HPDE6-E6E7 (cell line): ENCODE data around the gene CNST.
"Not testable (repeated sequence)": the region's sequence is repeated elsewhere in the genome, so short reads cannot be mapped to it uniquely, and the experiment has no call there.

ENCODE experiments used
- DNase-seq: peaks from one replicate; pipeline ENCODE4 v3.0.0; 2011; ENCODE audit warnings: missing footprints; ENCODE audit errors: extremely low spot score

Gene CNST

GRCh38 chr1:246559310-246559709 is 6.9 kb upstream of the CNST start:
- DNase-seq = no peak

- DNase-seq = not testable (repeated sequence)
Measured at GRCh38 chr1:246560833-246561232, 5.4 kb upstream of the CNST start.

DNA sequence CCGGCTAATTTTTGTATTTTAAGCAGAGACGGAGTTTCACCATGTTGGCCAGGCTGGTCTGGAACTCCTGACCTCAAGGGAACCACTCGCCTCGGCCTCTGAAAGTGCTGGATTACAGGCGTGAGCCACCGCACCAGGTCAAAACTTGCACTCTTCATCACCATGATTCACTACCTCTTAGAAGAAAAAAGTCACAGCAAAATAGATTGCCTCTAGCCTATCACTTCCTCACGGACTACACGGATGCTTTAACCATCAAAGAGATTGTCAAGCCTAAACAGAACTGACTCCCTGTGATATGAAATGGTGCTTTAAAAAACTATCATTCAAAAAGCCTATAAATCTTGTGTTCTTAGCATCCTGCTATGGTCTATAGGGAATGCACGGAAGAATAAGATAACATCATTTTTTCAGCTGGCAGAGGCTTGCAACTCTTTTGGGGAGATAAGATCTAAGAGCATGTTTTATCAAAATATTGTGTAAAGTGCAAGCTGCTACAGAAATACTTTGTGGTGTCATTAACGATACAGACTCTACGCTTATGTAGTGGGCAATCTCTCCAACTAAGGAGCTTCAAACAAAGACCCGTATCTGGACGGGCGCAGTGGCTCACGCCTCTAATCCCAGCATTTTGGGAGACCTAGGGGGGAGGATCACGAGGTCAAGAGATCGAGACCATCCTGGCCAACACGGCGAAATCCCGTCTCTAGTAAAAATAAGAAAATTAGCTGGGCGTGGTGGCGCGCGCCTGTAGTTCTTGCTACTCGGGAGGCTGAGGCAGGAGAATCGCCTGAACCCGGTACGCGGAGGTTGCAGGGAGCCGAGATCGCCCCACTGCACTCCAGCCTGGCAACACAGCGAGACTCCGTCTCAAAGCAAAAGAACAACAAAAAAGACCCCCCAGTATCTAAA is 1.2 kb upstream of the CNST start:
- DNase-seq = no peak

DNA sequence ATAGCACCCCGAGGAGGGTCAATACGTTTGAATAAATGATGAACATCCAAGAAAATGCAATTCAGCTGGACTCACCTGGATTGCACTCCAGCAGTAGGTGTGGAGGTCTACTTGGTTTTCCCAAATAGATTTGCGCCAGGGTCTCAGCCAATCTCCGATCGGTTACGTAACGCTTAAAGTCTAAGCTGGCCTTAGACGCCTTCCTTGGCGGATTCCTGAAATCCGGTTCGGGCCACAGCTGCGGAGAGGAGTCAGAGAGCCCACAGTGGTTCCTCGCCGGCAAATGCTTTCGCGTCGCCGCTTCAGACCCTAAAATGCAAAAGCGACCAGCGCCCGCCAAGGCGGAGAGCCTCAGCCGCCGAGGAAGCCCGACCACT is 517 bp upstream of the CNST start:
- no peak for DNase-seq

DNA sequence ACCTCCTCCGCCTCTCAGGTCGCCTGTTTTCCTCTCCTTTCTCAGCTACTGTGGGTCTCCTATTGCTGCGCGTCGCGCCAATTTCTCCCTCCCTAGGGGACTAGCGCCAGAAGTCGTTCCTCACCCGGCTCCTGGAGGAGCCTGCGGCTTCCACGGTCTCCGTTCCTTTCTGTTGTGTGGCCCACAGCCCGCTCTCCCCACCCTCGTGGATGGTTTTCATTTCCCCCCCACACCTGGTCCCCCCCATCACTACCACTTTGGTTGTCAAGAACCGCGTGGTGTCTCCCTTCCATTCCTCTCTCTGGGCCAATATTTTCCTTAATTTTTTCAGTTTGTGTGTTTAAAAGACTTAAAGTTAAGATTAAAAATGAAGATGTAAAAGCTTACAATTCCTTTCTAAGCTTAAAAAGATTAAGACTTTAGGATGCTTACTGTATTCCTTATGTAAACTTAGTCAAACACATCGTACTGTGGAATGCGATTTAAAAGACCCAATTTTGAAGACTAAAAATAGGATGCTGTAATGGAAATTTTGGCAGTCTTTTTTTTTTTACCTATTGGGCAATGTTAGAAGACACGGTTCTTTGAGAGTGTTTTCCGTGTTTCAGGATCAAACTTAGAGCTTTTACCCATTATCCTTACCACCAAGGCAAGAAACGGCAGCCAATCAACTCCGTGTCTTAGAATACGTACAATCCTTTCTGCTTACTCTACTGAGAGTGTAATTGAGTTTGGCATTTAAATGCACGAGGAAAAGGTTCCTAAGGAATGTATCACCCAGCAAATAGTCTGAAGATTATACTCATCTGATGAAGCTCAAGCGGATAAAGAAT is 773 bp downstream of the CNST start:
- DNase-seq = no peak

- DNase-seq = no peak
Measured at GRCh38 chr1:246567646-246568235, 1.5 kb downstream of the CNST start.

DNA sequence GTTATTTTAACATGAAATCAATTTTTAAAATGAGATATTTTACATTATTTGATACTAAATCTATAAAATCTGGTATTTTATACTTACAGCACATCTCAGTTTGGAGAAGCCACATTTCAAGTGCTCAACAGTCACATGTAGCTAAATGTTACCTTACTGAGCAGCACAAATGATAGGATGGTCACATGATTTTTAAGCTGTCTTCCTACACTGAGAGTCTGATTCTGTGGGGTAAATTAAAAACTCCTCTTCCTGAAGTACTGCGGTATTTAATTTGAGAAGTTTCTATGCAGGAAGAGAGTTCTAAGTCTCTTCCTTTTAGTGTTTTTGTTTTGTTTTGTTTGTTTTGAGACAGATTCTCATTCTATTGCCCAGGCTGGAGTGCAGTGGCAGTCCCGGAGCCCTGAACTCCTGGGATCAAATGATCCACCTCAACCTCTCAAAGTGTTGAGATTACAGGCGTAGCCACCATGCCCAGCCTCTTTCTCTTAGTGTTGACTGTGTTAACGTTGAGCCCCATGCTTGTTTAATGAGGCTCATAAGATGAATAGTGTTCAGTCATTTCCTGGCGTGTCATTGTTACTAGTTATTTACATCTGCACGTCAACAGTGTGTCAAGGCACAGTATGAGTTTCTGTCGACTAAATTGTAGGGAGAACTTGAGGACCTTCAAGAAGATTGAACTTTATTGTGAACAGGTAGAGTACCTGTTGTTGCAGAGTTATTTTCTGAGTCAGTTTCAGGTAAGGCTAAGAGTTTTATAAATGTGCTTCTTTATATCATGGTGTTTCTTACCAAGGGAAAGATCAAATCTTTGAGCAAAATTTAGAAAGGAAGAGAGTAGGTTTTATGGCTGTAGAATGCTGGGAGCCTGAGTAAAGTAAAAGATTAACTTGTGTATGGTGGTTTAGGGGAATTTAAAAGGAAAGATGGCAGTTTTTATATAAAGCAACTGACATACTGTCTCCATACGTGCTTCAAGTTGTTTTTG is 3.3 kb downstream of the CNST start:
- no peak for DNase-seq

DNA sequence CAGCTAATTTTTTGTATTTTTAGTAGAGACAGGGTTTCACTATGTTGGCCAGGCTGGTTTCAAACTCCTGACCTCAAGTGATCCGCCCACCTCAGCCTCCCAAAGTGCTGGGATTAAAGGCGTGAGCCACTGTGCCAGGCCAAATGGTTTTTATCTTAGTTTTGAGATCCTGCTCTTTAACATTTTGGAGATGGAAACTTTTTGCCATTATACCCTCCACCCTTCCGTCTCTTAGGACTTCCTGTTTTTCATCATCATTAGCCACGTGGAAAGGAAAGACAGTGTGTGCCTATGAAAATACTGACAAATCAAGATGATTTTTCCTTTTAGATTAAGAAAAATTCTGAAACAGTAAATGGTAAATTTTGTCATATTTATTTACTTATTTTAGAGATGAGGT is 5.1 kb downstream of the CNST start:
- not testable (repeated sequence) for DNase-seq

GRCh38 chr1:246571953-246572352 is 5.7 kb downstream of the CNST start:
- no peak for DNase-seq

GRCh38 chr1:246572785-246573184 is 6.5 kb downstream of the CNST start:
- DNase-seq = no peak

GRCh38 chr1:246573491-246573890 is 7.2 kb downstream of the CNST start:
- DNase-seq = no peak

DNA sequence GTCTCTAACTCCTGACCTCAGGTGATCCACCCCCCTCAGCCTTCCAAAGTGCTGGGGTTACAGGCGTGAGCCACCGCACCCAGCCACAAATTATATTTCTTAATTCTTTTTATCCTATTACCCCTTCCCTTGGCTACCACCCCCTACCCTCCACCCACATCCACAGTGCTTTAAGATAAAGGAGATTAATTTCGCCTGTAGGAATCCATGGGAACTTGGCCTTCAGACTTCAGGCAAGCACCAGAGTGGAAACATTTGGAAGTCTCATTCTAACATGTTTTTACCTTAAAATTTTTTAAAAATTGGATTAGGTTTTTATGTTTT is 10.4 kb downstream of the CNST start:
- DNase-seq = no peak

DNA sequence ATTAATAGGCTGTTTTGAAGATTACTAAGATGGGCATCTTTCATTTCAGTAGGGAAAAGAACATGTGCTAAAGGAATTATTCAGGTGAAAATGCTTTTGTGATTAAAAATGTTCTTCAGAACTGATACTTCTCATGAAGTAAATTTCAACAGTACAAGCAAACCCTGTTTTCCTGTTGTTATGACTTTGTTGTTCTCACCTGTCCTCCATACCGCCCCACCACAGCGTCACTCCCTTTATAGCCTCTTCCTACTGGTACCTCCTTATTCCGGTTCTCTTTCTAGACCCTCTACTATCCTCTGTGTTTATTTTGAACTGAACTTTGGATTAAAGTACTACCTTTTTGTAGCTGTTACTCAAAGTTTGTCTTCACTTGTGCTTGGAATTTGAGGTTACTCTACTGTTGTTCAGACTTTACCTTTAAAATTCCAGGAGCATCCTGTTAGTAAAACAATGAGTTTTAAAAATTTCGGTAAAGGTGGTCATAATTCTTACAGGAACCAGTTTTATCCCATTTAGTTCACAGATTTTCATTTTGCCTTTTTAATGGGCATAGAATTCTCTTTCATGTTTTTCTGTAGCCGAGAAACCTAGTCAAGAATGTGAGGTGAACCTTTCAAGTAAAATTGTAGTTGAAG is 10.9 kb downstream of the CNST start:
- no peak for DNase-seq

- no peak for DNase-seq
Measured at GRCh38 chr1:246577720-246578106, 11.5 kb downstream of the CNST start.

GRCh38 chr1:246579818-246580217 is 13.6 kb downstream of the CNST start:
- no peak for DNase-seq

GRCh38 chr1:246580497-246581370 is 14.5 kb downstream of the CNST start:
- no peak for DNase-seq

GRCh38 chr1:246582301-246583055 is 16.2 kb downstream of the CNST start:
- DNase-seq = no peak

DNA sequence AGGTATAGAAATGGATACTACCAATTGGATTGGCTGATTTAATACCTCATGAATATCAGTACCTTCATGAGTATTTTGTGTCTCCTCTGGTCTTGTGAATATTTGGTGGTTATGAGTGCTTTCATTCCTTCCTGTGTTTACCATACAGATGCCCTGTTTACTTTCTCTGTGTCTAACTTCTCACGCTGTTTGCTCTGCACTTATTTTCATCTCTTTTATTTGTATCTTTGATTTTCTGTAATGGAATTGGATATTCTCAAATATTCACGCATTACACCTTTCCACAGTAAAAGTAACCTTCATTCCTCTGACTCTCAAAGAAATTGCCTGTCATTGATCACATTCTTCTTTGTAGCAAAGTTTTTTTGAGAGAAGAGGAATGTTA is 16.8 kb downstream of the CNST start:
- no peak for DNase-seq
